Regular cardiac myocyte (primary cell): ENCODE measurements around the gene FRYL. TPM values are rescaled to one million over a fixed set of nuclear protein-coding genes. Genes with fewer than 3 reads are reported as not detected.

ENCODE experiments used
- total RNA-seq: library from RNA; depleted of rRNA; stranded (reverse); fragments of >200 nt; gene quantifications from 2 replicates; pipeline ENCODE4 v1.2.3, GENCODE V29; 2014

Gene FRYL
- 45.1 and 59.6 TPM in 2 replicates for total RNA-seq

DNA sequence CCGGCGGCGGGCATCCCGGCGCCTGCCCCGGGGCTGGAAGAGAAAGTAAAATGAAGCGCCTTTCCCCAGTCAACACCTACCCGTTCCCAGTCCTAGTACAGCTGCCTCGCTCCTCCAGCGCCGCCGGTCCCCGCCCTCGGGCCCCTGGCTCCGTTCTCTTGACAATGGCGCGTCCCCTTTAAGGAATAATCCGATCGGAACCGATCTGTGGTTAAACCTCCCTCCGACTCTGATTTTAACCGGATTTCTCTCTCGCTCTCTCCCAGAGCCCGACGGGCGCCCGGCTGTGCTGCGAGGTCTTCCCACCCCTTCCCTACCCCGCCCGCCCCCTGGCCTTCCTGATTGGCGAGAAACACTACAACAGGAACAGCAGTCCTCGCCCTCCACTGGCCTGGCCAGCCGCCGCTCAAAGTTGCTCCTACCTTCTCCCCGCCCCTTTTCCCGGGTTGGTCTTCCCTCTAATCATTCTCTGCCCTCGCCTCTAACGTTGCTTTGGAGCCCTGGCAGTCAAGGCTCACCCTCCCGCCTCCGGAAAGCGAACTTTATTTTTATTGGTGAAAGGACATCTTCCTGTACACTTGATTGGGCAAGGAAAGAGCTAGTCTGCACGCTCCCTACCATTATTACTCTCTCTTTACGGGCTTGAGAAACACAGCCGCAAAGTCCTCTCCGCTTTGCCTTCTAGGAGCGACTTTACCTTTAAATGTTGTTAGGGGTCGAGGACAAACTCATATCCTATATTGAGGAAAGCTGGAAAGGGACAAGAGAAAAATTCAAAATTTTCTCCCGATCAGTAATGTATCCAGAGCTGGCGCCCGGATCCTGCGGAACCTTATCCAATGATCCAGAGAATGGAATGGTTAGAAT lies at the start of gene FRYL:
TSS of gene FRYL (minus strand) at position 282 of the 867 bp plus-strand sequence. CDS start 145,869 bp downstream, outside the sequence.

DNA sequence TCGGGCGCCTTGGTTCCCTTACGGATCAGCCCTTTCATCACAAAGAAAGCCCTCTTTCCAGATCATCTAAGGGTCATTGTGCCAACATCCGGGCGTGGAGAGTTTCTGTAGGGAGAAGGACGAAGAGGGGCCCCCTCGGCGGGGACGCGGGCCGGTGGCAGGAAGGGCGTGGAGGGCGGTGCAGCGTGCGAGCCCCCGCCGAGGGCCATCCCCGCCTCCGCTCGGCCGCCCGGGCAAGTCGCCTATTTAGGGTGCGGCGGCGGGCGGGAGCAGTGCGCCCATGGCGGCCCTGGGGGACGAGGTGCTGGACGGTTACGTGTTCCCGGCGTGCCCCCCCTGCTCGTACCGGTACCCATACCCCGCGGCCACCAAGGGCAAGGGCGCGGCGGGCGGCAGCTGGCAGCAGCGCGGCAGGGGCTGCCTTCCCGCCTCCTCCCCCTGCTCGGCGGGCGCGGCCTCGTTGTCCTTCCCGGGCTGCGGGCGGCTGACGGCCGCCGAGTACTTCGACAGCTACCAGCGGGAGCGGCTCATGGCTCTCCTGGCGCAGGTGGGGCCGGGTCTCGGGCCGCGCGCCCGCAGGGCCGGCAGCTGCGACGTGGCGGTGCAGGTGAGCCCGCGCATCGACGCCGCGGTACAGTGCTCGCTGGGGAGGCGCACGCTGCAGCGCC lies 289.9 kb downstream of the FRYL start, which contains the start of gene ZAR1:
TSS of gene ZAR1 (plus strand) at position 241 of the 668 bp plus-strand sequence. CDS start at position 281, 40 bp downstream.

GRCh38 chr4:48483006-48483776 lies 296.9 kb downstream of the FRYL start, which contains the start of gene SLC10A4:
SLC10A4 (plus strand) TSS chr4:48483343; CDS start chr4:48483562, 219 bp downstream.

Other genes starting within 250 kb of the FRYL start
- 78.6 and 87.9 TPM in 2 replicates for gene OCIAD1, start 50.8 kb upstream of the FRYL start, total RNA-seq
- 13.2 and 47.5 TPM in 2 replicates for gene OCIAD2, start 126.5 kb upstream of the FRYL start, total RNA-seq
- gene CWH43, start 206.0 kb upstream of the FRYL start, total RNA-seq = not detected in 2 replicates